K562 (cell line): ENCODE measurements around the gene PPFIA1. TPM values are rescaled to one million over a fixed set of nuclear protein-coding genes. Genes with fewer than 3 reads are reported as not detected.

Source experiments
- ATAC-seq: fragments of 200-7000 bp; cut with Tn5 transposase; 3 replicates; pipeline ENCODE4 v1.9.1; 2020; ENCODE audit warnings: moderate library complexity
- BruUV-seq: library from RNA; stranded (reverse); fragments of 400-500 nt; replicated peaks from 2 replicates; lab custom pipeline; 2021; lab: Mats Ljungman, UMichigan
- CTCF ChIA-PET: fragments of 300-600 bp; formaldehyde crosslinking; extraction: SDS; loops from one replicate; lab custom pipeline; 2021; ENCODE audit warnings: low intra/inter-chr PET ratio; lab: Yijun Ruan, JAX
- POLR2A ChIA-PET: fragments of 300-600, 350-650 bp; sonication (Branson Sonifier 250); formaldehyde crosslinking; extraction: SDS; loops from one replicate; lab custom pipeline; 2021; ENCODE audit warnings: antibody characterized with exemption, inconsistent platforms; lab: Yijun Ruan, JAX
- DNase-seq, 4 experiments: peaks; one replicate each; pipeline versions ENCODE4 v3.0.0 to v3.0.0-alpha.2; 2011 to 2018; ENCODE audit warnings: low spot score in 3 of 4, mixed read lengths in 3 of 4; ENCODE audit errors: extremely low read depth in 1 of 4
- FAIRE-seq: peaks from 2 replicates; lab custom pipeline; 2011; peaks lifted over from hg19 to GRCh38; lab: Jason Lieb, UNC
- H2AFZ ChIP-seq: 2 replicates; pipeline ENCODE4 v1.6.0; 2011; ENCODE audit warnings: low read depth, low read length, control low read depth, inconsistent platforms
- H3K27ac ChIP-seq: fragments of 200-600 bp; 3 replicates; pipeline ENCODE4 v1.8.0; 2011; ENCODE audit warnings: low read depth, mild to moderate bottlenecking, control low read depth, inconsistent platforms, low read length, moderate library complexity, mixed read lengths; ENCODE audit errors: extremely low read depth
- H3K27me3 ChIP-seq, 2 experiments: fragments of 300-600 bp in 1 of 2; 2 replicates in 1 of 2; 3 replicates in 1 of 2; pipeline versions ENCODE4 v1.6.0 to v1.8.0; 2011; ENCODE audit warnings: inconsistent platforms in 2 of 2, low read length in 2 of 2, mild to moderate bottlenecking in 1 of 2, mixed read lengths in 1 of 2, moderate library complexity in 1 of 2; ENCODE audit not compliant: control insufficient read depth in 2 of 2, insufficient read depth in 2 of 2
- H3K36me3 ChIP-seq: fragments of 300-600 bp; 3 replicates; pipeline ENCODE4 v1.8.0; 2011; ENCODE audit warnings: mild to moderate bottlenecking, low read length, inconsistent platforms; ENCODE audit not compliant: control insufficient read depth, insufficient read depth
- H3K4me1 ChIP-seq, 2 experiments: fragments of 200-600 bp in 1 of 2; replicated peaks in 1 of 2; 2 replicates in 1 of 2; 3 replicates in 1 of 2; pipeline versions ENCODE4 v1.5.1 to v1.8.0; 2011; ENCODE audit warnings: inconsistent platforms in 2 of 2, low read length in 2 of 2, mild to moderate bottlenecking in 1 of 2, mixed read lengths in 1 of 2, moderate library complexity in 1 of 2; ENCODE audit not compliant: control insufficient read depth in 2 of 2, insufficient read depth in 2 of 2
- H3K4me2 ChIP-seq: 2 replicates; pipeline ENCODE4 v1.6.1; 2011; ENCODE audit warnings: low read length, control low read depth, inconsistent platforms, mixed read lengths; ENCODE audit not compliant: insufficient read depth
- H3K4me3 ChIP-seq: fragments of 200-600 bp; sonication (generic), shearing (Covaris generic); 2 replicates; pipeline ENCODE4 v1.5.1; 2016; ENCODE audit warnings: control low read depth, inconsistent platforms
- H3K79me2 ChIP-seq: fragments of 200-600 bp; 3 replicates; pipeline ENCODE4 v1.8.0; 2011; ENCODE audit warnings: low read length, inconsistent platforms; ENCODE audit not compliant: control insufficient read depth, insufficient read depth
- H3K9ac ChIP-seq, 2 experiments: 2 replicates each; pipeline versions ENCODE4 v1.6.0 to v1.6.1; 2011; ENCODE audit warnings: low read depth in 2 of 2, low read length in 2 of 2, control low read depth in 1 of 2, inconsistent platforms in 1 of 2, mild to moderate bottlenecking in 1 of 2, mixed read lengths in 1 of 2; ENCODE audit not compliant: insufficient read depth in 1 of 2
- H3K9me1 ChIP-seq: one replicate; pipeline ENCODE4 v1.6.0; 2011; ENCODE audit warnings: inconsistent platforms, mild to moderate bottlenecking, low read length, moderate library complexity; ENCODE audit not compliant: control insufficient read depth, insufficient read depth
- H3K9me3 ChIP-seq: replicated peaks from 2 replicates; pipeline ENCODE4 v1.5.1; 2011; ENCODE audit warnings: low read depth, low read length, inconsistent platforms; ENCODE audit not compliant: control insufficient read depth, insufficient read depth
- H4K20me1 ChIP-seq: replicated peaks from 2 replicates; pipeline ENCODE4 v1.6.1; 2011; ENCODE audit warnings: low read length, inconsistent platforms, mixed read lengths; ENCODE audit not compliant: control insufficient read depth, insufficient read depth
- CAMTA2 ChIP-seq: fragments of 250-450 bp; sonication (Bioruptor Pico); conservative IDR thresholded peaks from 2 replicates; pipeline ENCODE4 v1.5.1; 2022
- CC2D1A ChIP-seq: fragments of 450-650 bp; IDR thresholded peaks from 2 replicates; pipeline ENCODE4 v1.6.1; 2017; ENCODE audit warnings: mild to moderate bottlenecking
- DDX20 ChIP-seq: fragments of 450-650 bp; IDR thresholded peaks from 2 replicates; pipeline ENCODE4 v1.6.1; 2016; ENCODE audit warnings: missing genetic modification characterization, low read depth, mild to moderate bottlenecking, missing compliant biosample characterization, moderate library complexity
- E2F3 ChIP-seq: fragments of 250-450 bp; sonication (Bioruptor Pico); IDR thresholded peaks from 2 replicates; pipeline ENCODE4 v1.4.0; 2020; ENCODE audit warnings: mild to moderate bottlenecking
- ESRRA ChIP-seq: fragments of 450-650 bp; IDR thresholded peaks from 2 replicates; pipeline ENCODE4 v1.6.1; 2014; ENCODE audit warnings: low read depth, mild to moderate bottlenecking, moderate library complexity, borderline replicate concordance
- FOSL1 ChIP-seq: fragments of 200-800 bp; sonication (Bioruptor generic); conservative IDR thresholded peaks from 2 replicates; pipeline ENCODE4 v1.6.1; 2016; ENCODE audit warnings: missing genetic modification characterization, missing compliant biosample characterization
- GABPA ChIP-seq: fragments of 200-800 bp; sonication (Bioruptor generic); conservative IDR thresholded peaks from 2 replicates; pipeline ENCODE4 v1.6.1; 2016; ENCODE audit warnings: low read depth, missing genetic modification characterization, missing compliant biosample characterization
- GTF2E2 ChIP-seq: fragments of 200-800 bp; sonication (Bioruptor generic); IDR thresholded peaks from 2 replicates; pipeline ENCODE4 v1.6.1; 2016; ENCODE audit warnings: missing genetic modification characterization, missing compliant biosample characterization
- JUNB ChIP-seq: fragments of 450-650 bp; formaldehyde crosslinking; conservative IDR thresholded peaks from 2 replicates; pipeline ENCODE4 v1.4.0; 2020; ENCODE audit warnings: mild to moderate bottlenecking
- MCM5 ChIP-seq: fragments of 450-650 bp; IDR thresholded peaks from 2 replicates; pipeline ENCODE4 v1.6.1; 2016; ENCODE audit warnings: low read depth
- NCOA4 ChIP-seq: fragments of 450-650 bp; IDR thresholded peaks from 2 replicates; pipeline ENCODE4 v1.6.1; 2018; ENCODE audit warnings: mild to moderate bottlenecking; ENCODE audit not compliant: partially characterized antibody
- NR4A1 ChIP-seq, 2 experiments: fragments of 250-450 bp in 1 of 2; fragments of 450-650 bp in 1 of 2; sonication (Bioruptor Pico) in 1 of 2; IDR thresholded peaks; 2 replicates each; pipeline versions ENCODE4 v1.4.0 to v1.6.1; 2016 to 2020; ENCODE audit warnings: mild to moderate bottlenecking in 2 of 2, missing compliant biosample characterization in 1 of 2, missing genetic modification characterization in 1 of 2, moderate library complexity in 1 of 2
- PBX2 ChIP-seq, 2 experiments: IDR thresholded peaks in 1 of 2; conservative IDR thresholded peaks in 1 of 2; 2 replicates each; pipeline ENCODE4 v1.6.1; 2016; ENCODE audit warnings: low read depth in 2 of 2, mild to moderate bottlenecking in 1 of 2, missing compliant biosample characterization in 1 of 2, missing genetic modification characterization in 1 of 2, moderate library complexity in 1 of 2
- POLR2AphosphoS5 ChIP-seq: IDR thresholded peaks from 2 replicates; pipeline ENCODE4 v1.6.1; 2011; ENCODE audit warnings: mild to moderate bottlenecking, low read depth, low read length, moderate library complexity; ENCODE audit not compliant: control insufficient read depth, insufficient read depth
- PTTG1 ChIP-seq: fragments of 450-650 bp; IDR thresholded peaks from 2 replicates; pipeline ENCODE4 v1.6.1; 2016; ENCODE audit warnings: low read depth, mild to moderate bottlenecking, missing genetic modification characterization, missing compliant biosample characterization
- TAL1 ChIP-seq: fragments of 450-650 bp; IDR thresholded peaks from 2 replicates; pipeline ENCODE4 v1.6.1; 2016; ENCODE audit warnings: mild to moderate bottlenecking
- ZNF12 ChIP-seq: sonication (generic); formaldehyde crosslinking; IDR thresholded peaks from 2 replicates; pipeline ENCODE4 v1.4.0; 2020; ENCODE audit warnings: mild to moderate bottlenecking, missing genetic modification reagents
- ZNF212 ChIP-seq: fragments of 450-650 bp; formaldehyde crosslinking; IDR thresholded peaks from 2 replicates; pipeline ENCODE4 v1.4.0; 2020; ENCODE audit warnings: mild to moderate bottlenecking
- ZNF668 ChIP-seq: fragments of 250-450 bp; sonication (Bioruptor Pico); IDR thresholded peaks from 2 replicates; pipeline ENCODE4 v1.8.0; 2022; ENCODE audit warnings: mild to moderate bottlenecking, inconsistent platforms
- ZNF695 ChIP-seq: fragments of 450-650 bp; formaldehyde crosslinking; IDR thresholded peaks from 2 replicates; pipeline ENCODE4 v1.4.0; 2020; ENCODE audit warnings: mild to moderate bottlenecking, moderate library complexity
- WGBS: fragments of 100-300 bp; shearing (Covaris generic); methylation state at CpG from one replicate; pipeline ENCODE4 v1.1.6; 2016; ENCODE audit warnings: low coverage, mixed read lengths; ENCODE audit not compliant: insufficient coverage; ENCODE audit errors: missing lambda C conversion rate; 5-methylcytosine and 5-hydroxymethylcytosine counted together
- in situ Hi-C: fragments of 300-500 bp; cut with MboI; formaldehyde crosslinking; loops from 4 replicates; pipeline ENCODE4 v1.15.0; 2018; ENCODE audit warnings: inconsistent platforms, mixed read lengths
- intact Hi-C: fragments of 100-400 bp; cut with micrococcal nuclease; formaldehyde crosslinking; loops from 2 replicates; pipeline ENCODE4 v1.14.2; 2022
- polyA plus RNA-seq, 8 experiments: library from polyadenylated mRNA; depleted of rRNA in 4 of 8; stranded (reverse) in 5 of 8; unstranded in 3 of 8; fragments of >200 nt; fragmentation: Nextera tagmentation in 2 of 8; fragmentation: Illumina TruSeq in 1 of 8; extraction: Ambion mirVana in 2 of 8; extraction: Trizol in 1 of 8; gene quantifications; 2 replicates each; pipeline versions ENCODE4 v1.2.1 to v1.2.3, GENCODE V29; 2011 to 2014; ENCODE audit warnings: inconsistent platforms in 1 of 8, missing spikeins in 1 of 8
- total RNA-seq, 7 experiments: library from RNA; depleted of rRNA in 6 of 7; stranded (reverse); fragments of >200 nt in 6 of 7; fragmentation: Illumina TruSeq in 2 of 7; extraction: Trizol in 2 of 7; gene quantifications; 2 replicates each; pipeline versions ENCODE4 v1.2.1 to v1.2.3, GENCODE V29; 2011 to 2021; ENCODE audit warnings: low replicate concordance in 1 of 7

PPFIA1 gene
- total and polyA plus RNA-seq, 9 of the 15 experiments (the other 6 are each of a cell fraction or from before 2014, with no cell fraction given): 9.9 to 41.5 (median 28.5) TPM

GRCh38 chr11:70397983-70398833 lies 127.7 kb downstream of the PPFIA1 start, which contains the start of gene CTTN:
Gene CTTN (plus strand): TSS chr11:70398529. CDS start chr11:70407298, 8,769 bp downstream.
- Histone ChIP-seq H3K4me1 (peaks cover 23 to 26% of the 10 kb centered on the region in 2 experiments), H3K79me2 (peaks cover 99% of the 10 kb centered on the region), H3K9me1 (no peaks in the 10 kb centered on the region), H3K36me3 (peaks cover 47% of the 10 kb centered on the region; the same call in 2 of the 3 replicates), H4K20me1 (peaks cover 20% of the 10 kb centered on the region; the same call in 1 of the 2 replicates), H3K4me2 (peak within 1 kb of the TSS; percentile 99), H3K9me3 (no peaks in the 10 kb centered on the region), H3K27ac (peak within 1 kb of the TSS; percentile 87), H3K4me3 (peak within 1 kb of the TSS; percentile 85), H3K27me3 (no peaks in the 10 kb centered on the region), H3K9ac (peak within 1 kb of the TSS; percentile 88 to 93), H2AFZ (peak within 1 kb of the TSS; percentile 85)
- in situ Hi-C loops: no loop called here
- intact Hi-C loops: loop anchor here (10.0 kb wide), 1 partner anchor 193 kb away; the partner anchor contains the start of gene FADD
- peak; percentile 86 for ATAC-seq
- WGBS: under 1% methylated on average over 39 of the region's 93 CpGs
- CTCF ChIA-PET: no interaction called here
- POLR2A ChIA-PET: interaction anchor here (0.7 to 2.6 kb wide), 5 partner anchors 11 to 187 kb away, joined by 3 to 17 read pairs (median 3); no protein-coding TSS in a partner anchor
- DNase-seq: peak; percentile 90 to 98 (median 96)
- no TSS peak for BruUV-seq
- FAIRE-seq: no peak
- TF ChIP-seq MCM5 (no peak), CC2D1A (no peak), NCOA4 (no peak), E2F3 (CRISPR knock-in tag) (no peak), FOSL1 (tag) (no peak; the same call in 1 of the 2 replicates), ZNF12 (peak; percentile 3; the same call in 1 of the 2 replicates), TAL1 (no peak), ESRRA (peak; percentile 91; the same call in 1 of the 2 replicates), POLR2AphosphoS5 (peak; percentile 71), DDX20 (tag) (no peak), PBX2 (CRISPR knock-in tag; IDR thresholded peaks at IDR 0.05; ENCODE audit: low read depth) (no peak), PBX2 (tag; conservative IDR thresholded peaks at IDR 0.05; ENCODE audit: low read depth) (no peak), ZNF668 (no peak), GABPA (tag) (peak; percentile 93), PTTG1 (no peak), JUNB (CRISPR knock-in tag) (no peak), ZNF212 (CRISPR knock-in tag) (no peak), ZNF695 (CRISPR knock-in tag) (no peak), CAMTA2 (CRISPR knock-in tag) (no peak), NR4A1 (CRISPR knock-in tag; IDR thresholded peaks at IDR 0.05) (no peak), NR4A1 (tag; IDR thresholded peaks at IDR 0.05) (no peak), GTF2E2 (tag) (peak; percentile 96)
